Left kidney (tissue), 2 donors: ENCODE data around the gene HPCAL1. TPM values are rescaled to one million over a fixed set of nuclear protein-coding genes. Genes with fewer than 3 reads are reported as not detected.

Experiments used
- DNase-seq: peaks from one replicate; pipeline ENCODE4 v3.0.0-alpha.2; 2013
- polyA plus RNA-seq: library from polyadenylated mRNA; unstranded; fragments of 120-200 nt; gene quantifications from one replicate; pipeline ENCODE4 v1.2.1, GENCODE V29; 2013; ENCODE audit not compliant: insufficient read length

HPCAL1 gene
- polyA plus RNA-seq, 1 donor: 22.7 TPM

GRCh38 chr2:10424051-10424450, 121.3 kb downstream of the HPCAL1 start:
- DNase-seq: no peak

DNA sequence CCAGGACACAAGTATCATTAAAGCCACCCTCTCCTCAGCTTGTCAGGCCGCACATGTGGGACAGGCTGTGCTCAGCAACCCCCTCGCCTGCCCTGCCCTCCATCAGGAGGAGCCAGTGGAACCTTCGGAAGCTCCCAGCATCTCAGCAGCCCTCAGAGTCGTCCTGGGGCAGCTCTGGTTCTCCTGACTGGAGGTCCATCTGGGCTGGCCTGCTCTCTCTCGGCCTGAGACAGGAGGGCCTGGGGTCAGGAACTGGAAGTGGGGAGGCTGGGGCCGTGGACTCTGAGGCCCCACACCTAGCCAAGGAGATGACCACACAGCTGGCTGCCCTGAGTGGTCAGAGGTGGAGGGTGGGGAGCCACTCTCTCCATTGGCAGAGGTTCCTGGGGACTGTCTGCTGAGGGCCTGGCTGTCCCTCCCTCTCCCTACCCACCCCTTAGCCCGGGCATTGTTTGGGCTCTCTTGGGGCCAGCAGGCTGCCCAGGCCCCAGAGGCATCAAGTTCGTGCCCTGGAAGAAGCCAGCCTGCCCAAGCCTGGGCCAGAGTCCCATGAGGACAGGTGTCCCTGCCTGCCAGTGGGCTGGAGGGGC, 122.3 kb downstream of the HPCAL1 start:
- DNase-seq: no peak

DNA sequence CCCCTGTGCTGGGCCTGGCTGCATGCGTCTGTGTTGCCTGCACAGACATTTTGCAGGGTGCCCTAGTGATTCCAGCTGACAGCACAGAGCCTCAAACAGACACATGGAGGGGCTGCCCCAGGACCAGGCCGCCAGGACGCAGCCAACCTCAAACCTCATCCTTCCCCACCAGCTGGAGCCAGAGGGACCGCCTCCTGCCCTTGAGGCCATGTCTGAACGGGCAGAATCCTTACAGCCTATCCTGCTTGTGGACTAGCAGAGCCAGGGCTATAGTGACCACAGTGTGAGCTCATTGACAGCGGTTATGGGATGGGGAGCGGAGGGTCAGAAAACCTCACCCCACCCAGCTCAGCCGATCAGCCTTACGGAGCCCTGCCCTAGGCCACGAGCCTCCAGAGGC, 123.0 kb downstream of the HPCAL1 start:
- no peak for DNase-seq

GRCh38 chr2:10426726-10427617, 124.3 kb downstream of the HPCAL1 start:
- no peak for DNase-seq

DNA sequence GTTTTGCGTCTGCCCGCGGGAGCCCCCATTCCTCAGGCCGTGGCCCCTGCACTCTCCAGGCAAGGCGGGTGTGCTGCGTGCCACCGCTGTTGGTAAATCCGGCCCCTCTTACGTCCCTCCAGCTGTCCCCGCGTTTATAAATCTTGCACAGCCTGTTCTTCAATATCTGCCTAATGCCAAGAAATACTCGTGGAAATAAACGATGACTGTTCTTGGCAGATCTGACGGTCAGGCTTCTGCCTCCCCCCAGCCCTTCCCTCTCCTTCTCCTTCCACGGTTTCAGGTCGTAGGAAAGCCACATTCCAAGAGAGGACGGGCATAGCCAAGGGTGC, 124.9 kb downstream of the HPCAL1 start:
- DNase-seq: no peak

DNA sequence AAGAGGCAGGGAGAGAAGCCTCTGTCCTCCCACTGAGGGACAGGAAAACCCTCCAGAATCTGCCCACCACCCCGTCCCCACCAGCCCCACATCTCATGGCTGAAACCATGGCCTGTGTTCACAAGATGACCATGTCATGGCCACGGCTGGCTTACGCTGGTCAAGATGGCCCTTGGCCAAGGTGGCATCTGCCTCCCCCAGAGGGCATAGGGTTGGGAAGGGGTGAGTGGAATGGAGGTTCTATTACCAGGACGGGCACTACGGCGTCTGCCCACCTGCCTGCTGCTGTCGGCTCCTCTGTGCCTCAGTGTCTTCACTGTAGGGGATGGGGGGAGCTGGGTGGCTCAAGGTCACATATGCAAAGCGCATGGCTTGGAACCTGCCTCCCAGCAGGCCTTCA, 125.7 kb downstream of the HPCAL1 start:
- DNase-seq: no peak

- no peak for DNase-seq
Measured at GRCh38 chr2:10428924-10429323, 126.2 kb downstream of the HPCAL1 start.

GRCh38 chr2:10430886-10431622, 128.3 kb downstream of the HPCAL1 start:
- no peak for DNase-seq

DNA sequence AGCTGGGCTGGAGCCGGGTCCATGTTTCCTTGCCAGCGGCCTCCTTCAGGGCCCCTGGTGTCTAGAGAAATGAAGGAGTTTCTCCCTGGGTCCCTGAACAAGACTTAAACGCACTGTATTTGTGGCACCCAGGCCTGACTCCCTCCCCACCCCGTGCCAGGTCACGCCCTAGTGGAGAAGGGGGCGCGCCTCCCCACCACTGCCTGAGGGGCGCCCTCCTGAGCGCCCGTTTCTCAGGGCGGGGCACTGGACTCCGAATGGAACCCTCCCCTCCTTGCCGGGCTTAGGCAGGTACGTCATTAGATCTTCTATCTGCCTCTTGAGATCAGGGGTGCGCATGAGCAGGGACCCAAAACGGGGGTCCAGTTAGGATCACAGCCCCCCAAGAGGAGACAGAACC, 129.1 kb downstream of the HPCAL1 start:
- DNase-seq: no peak

- DNase-seq: no peak
Measured at GRCh38 chr2:10432311-10433181, 129.8 kb downstream of the HPCAL1 start.

- no peak for DNase-seq
Measured at GRCh38 chr2:10433264-10433946, 130.7 kb downstream of the HPCAL1 start.

DNA sequence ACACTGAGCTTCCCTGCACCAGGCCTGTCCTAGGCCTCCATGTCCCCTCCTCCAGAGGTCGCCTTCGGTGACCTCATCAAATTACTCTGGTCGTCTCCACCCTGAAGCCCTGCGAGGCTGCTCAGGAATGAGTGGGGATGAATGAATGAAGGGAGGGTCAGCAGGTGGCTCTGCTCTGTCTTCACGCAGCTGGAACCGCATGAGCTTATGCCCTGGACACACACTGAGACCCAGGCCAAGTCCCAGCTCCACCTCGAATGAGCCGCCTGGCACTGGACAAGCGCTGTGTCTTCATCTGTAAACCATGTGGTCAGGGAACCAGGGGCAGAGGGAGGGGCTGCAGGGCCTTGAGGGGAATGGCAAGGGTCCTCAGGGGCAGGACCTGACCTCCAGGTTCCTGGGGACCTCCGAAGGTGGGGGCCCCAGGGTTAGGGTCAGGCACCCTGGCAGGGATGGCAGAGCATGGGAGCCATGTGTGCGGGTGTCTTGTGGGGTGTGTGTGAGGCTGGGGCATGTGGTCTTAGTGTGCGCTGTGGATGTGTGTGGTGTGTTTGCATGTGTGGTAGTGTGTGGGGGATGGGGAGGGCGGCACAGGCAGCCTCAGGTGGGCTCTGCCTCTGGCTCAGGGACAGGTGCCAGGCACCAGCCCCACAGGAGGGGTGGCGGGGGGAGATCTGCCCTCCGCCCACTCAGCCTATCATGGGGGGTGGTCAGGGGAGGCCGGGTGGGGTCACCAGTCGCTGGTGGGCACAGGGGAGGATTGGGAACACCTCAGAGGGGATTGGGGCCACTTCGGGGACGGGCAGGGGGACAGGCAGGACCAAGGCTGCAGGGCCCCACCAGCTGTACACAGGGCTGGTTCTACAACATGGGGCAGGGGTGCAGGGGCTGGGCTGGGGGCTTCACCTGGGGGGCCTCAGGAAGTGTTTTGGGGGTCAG, 131.5 kb downstream of the HPCAL1 start:
- DNase-seq: no peak

DNA sequence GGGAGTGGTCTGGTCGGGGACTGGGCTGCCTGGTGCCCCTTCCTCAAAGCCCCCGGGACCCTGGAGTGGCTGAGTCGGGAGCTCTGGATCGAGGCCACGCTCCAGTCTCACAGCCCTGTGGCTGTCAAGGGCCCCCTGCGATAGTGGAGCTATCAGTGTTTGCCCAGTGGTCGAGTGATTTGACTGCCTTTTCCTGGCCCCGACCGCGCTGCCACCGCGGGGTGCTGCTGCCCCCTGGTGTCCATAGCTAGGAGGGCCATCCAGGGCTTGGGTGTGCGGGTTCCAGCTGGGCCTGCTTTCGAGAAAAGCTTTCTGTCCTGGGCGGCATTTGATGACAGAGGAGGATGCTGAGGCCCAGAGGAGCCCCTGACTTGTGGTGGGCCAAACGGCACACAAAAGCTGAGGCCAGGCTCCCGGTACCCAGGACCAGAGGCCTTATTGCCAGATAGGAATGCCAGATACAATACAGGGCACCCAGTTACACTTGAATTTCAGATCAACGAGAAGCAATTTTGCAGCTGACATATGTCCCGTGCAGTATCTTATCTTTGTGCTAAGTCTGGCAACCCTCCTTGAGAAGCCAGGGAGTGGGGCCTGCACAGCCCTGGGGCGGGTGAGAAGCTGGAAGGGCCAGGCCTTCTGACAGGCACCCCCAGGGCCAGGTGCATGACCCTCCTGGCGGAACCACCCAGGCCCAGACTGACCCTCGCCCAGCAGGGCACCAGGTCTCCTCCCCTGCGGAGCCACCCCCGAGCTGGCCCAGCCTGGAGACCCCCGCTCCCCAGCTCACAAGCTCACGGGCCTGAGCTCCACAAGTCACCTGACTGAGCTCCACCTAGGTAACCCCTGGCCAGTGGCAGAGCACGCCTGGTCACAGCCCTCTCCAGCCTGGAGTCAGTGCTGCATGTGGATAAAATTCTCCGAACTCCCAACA, 132.4 kb downstream of the HPCAL1 start:
- peak; percentile 74 for DNase-seq

- no peak for DNase-seq
Measured at GRCh38 chr2:10435820-10436204, 133.1 kb downstream of the HPCAL1 start.

DNA sequence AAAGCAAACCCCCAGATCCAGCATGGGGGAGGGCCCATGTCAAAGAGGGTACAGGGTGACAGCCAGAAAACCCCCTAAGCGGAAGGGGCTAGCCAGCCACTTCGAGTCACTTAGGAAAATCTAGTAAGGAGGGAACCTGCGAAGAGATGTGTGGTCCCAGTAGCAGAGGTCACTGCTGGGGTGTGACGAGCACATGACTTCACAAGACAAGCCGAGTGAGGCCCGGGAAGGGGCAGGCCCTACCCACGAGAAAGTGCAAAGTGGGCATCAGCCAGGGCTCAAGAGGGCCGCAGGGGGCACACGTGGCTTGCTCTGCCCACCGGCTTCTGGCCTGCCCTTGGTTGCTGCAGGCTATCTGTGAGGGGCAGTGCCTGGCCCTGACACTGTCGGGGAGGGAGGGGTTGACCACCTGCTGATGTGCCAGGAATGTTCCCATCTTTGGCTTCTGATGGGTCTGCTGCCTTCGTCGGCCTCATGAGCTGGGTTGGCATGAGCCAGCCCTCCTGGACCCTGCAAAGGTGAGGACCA, 133.9 kb downstream of the HPCAL1 start:
- DNase-seq: no peak

DNA sequence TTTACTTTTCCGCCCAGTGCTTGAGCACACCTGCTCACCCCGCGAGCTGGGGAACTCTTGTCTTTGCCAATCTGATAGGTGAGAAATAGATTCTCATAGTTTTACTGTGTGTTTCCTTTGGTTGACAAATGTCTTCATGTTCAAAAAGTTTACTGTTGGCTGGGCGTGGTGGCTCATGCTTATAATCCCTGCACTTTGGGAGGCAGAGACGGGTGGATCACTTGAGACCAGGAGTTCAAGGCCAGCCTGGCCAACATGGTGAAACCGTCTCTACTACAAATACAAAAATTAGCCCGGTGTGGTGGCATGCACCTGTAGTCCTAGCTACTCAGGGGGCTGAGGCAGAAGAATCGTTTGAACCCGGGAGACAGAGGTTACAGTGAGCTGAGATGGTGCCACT, 135.1 kb downstream of the HPCAL1 start:
- DNase-seq: no peak

DNA sequence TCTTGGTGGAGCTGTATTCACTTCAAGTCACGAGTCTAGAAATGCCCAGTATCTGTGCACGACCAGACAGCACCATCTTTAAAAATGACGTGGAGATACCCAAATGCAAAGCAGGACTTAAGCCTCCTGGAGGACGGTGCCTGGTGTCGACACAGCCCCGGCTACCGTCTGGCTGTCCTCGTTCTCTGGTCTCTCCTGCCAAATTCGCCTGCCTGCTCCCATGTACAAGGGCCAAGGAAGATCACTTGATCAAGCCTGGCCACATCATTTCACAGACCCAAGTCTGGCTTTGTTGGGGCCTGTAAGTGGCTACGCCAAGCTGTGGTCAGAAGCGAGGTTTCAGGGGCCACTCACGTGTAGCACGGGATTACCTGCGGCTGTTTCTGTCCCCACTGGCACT, 136.0 kb downstream of the HPCAL1 start:
- DNase-seq: no peak

- no peak for DNase-seq
Measured at GRCh38 chr2:10439185-10439879, 136.6 kb downstream of the HPCAL1 start.
